Vagina (tissue), 2 donors: ENCODE measurements around the gene ATG14.

ENCODE experiments used
- CTCF ChIP-seq, 3 experiments: fragments of 450-650 bp in 2 of 3; fragments of 200-600 bp in 1 of 3; sonication (generic) in 1 of 3; IDR thresholded peaks; one replicate each; pipeline ENCODE4 v1.5.1; 2017 to 2019; ENCODE audit warnings: antibody characterized with exemption in 3 of 3, mild to moderate bottlenecking in 2 of 3, moderate library complexity in 2 of 3
- POLR2AphosphoS5 ChIP-seq, 2 donors: sonication (generic); formaldehyde crosslinking; IDR thresholded peaks; one replicate each; pipeline ENCODE4 v1.9.0; 2017; ENCODE audit warnings: antibody characterized with exemption in 2 of 2, mild to moderate bottlenecking in 2 of 2, low read depth in 1 of 2; ENCODE audit not compliant: insufficient read depth in 1 of 2

- no peak for TF ChIP-seq CTCF (IDR thresholded peaks at IDR 0.05)
- TF ChIP-seq POLR2AphosphoS5 (IDR thresholded peaks at IDR 0.05; ENCODE audit: insufficient read depth in 1 of 2, low read depth in 1 of 2): no peak
These were observed 15.8 kb upstream of the ATG14 start for GRCh38 chr14:55427439-55427838.
